Esophagus muscularis mucosa (tissue), 4 donors: Measurements from ENCODE around the gene TRAPPC3L. TPM values are rescaled to one million over a fixed set of nuclear protein-coding genes. Genes with fewer than 3 reads are reported as not detected.

Source experiments
- DNase-seq: peaks from one replicate; pipeline ENCODE4 v3.0.0-alpha.2; 2017; ENCODE audit errors: extremely low spot score
- H3K27ac ChIP-seq, 4 donors: fragments of 200-600 bp; sonication (generic); replicated peaks in 1 of 4; 1 replicate in 3 of 4; 2 replicates in 1 of 4; pipeline ENCODE4 v1.5.1; 2016 to 2019; ENCODE audit warnings: mild to moderate bottlenecking in 1 of 4
- H3K27me3 ChIP-seq, 4 donors: fragments of 200-600 bp; sonication (generic); one replicate each; pipeline versions ENCODE4 v1.5.1 to v1.6.0; 2016 to 2019
- H3K36me3 ChIP-seq, 4 donors: fragments of 200-600 bp; sonication (generic); one replicate each; pipeline ENCODE4 v1.5.1; 2016 to 2019
- H3K4me1 ChIP-seq, 4 donors: fragments of 200-600 bp; sonication (generic); one replicate each; pipeline ENCODE4 v1.5.1; 2016 to 2019
- H3K4me3 ChIP-seq, 4 donors: fragments of 200-600 bp; sonication (generic); 1 replicate in 2 of 4; 2 replicates in 2 of 4; pipeline ENCODE4 v1.5.1; 2016 to 2019; ENCODE audit warnings: mild to moderate bottlenecking in 4 of 4, moderate library complexity in 1 of 4
- H3K9me3 ChIP-seq, 4 donors: fragments of 200-600 bp; sonication (generic); 1 replicate in 3 of 4; 2 replicates in 1 of 4; pipeline ENCODE4 v1.5.1; 2016 to 2019
- POLR2A ChIP-seq: fragments of 450-650 bp; IDR thresholded peaks from one replicate; pipeline ENCODE4 v1.6.1; 2017; ENCODE audit warnings: antibody characterized with exemption, moderate library complexity, mild to moderate bottlenecking, low read depth
- POLR2AphosphoS5 ChIP-seq, 2 donors: sonication (generic); formaldehyde crosslinking; IDR thresholded peaks; one replicate each; pipeline ENCODE4 v1.6.1; 2017; ENCODE audit warnings: antibody characterized with exemption in 2 of 2
- WGBS: methylation state at CpG from one replicate; pipeline ENCODE4 v1.1.5; 2018; 5-methylcytosine and 5-hydroxymethylcytosine counted together
- intact Hi-C: fragments of 100-400 bp; cut with DNase I; formaldehyde crosslinking; loops from one replicate; pipeline ENCODE4 v1.15.1; 2023
- total RNA-seq, 4 donors: library from RNA; depleted of rRNA; stranded (reverse); fragments of >200 nt; gene quantifications; one replicate each; pipeline versions ENCODE4 v1.1.0 to v1.2.1, GENCODE V29; 2016
- TF ChIP-seq, protein P1 (sequence below), 3 experiments: fragments of 200-600 bp in 2 of 3; fragments of 450-650 bp in 1 of 3; sonication (generic) in 2 of 3; IDR thresholded peaks; one replicate each; pipeline ENCODE4 v1.5.1; 2017 to 2019; ENCODE audit warnings: antibody characterized with exemption in 3 of 3, mild to moderate bottlenecking in 2 of 3, moderate library complexity in 1 of 3

TRAPPC3L gene
- total RNA-seq, 4 donors from 2014 or later = 0.42 TPM; not detected in 3

DNA sequence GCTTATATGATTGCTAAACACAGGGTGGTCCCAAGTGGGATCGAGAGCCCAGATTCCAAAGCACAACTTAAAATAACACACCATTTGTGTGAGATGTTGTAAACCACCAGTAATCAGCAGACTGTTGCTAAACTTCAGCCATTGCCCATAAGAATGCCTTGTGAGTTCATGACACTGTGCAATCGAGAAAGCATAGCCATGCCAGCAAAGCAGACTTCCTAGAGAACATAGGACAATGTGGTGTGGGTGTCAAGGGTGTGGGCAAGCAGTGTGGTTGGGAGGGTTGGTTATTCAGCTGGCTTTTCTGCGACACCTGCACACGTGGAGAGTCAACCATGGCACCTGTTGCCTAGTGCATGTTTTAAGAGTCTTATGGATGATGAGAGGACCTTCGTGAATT lies 100.4 kb downstream of the TRAPPC3L start:
- TF ChIP-seq POLR2AphosphoS5 (IDR thresholded peaks at IDR 0.05) = no peak
- no peak for TF ChIP-seq POLR2A
- TF ChIP-seq, protein P1, sequence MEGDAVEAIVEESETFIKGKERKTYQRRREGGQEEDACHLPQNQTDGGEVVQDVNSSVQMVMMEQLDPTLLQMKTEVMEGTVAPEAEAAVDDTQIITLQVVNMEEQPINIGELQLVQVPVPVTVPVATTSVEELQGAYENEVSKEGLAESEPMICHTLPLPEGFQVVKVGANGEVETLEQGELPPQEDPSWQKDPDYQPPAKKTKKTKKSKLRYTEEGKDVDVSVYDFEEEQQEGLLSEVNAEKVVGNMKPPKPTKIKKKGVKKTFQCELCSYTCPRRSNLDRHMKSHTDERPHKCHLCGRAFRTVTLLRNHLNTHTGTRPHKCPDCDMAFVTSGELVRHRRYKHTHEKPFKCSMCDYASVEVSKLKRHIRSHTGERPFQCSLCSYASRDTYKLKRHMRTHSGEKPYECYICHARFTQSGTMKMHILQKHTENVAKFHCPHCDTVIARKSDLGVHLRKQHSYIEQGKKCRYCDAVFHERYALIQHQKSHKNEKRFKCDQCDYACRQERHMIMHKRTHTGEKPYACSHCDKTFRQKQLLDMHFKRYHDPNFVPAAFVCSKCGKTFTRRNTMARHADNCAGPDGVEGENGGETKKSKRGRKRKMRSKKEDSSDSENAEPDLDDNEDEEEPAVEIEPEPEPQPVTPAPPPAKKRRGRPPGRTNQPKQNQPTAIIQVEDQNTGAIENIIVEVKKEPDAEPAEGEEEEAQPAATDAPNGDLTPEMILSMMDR (IDR thresholded peaks at IDR 0.05) = no peak
- peaks cover 0 to 12% (median 8%) of the 10 kb centered on the region in 4 donors for H3K4me1 ChIP-seq
- intact Hi-C loops = no loop called here
- H3K27me3 ChIP-seq = no peaks in the 10 kb centered on the region
- no peaks in the 10 kb centered on the region for H3K36me3 ChIP-seq
- WGBS = 74% methylated on average over 5 of the region's 5 CpGs
- H3K9me3 ChIP-seq = no peaks in the 10 kb centered on the region
- H3K27ac ChIP-seq = no peak overlapping the region
- no peak overlapping the region for H3K4me3 ChIP-seq
- no peak for DNase-seq

Other genes starting within 250 kb of the TRAPPC3L start
- gene DSE, start 174.7 kb downstream of the TRAPPC3L start, total RNA-seq = 10 to 100 TPM; 27.8 to 42.1 (median 31.5) TPM
- 1 to 10 TPM in 2 of 4 donors, not detected in 2; 1.2 to 3.0 TPM for gene CALHM6, start 84.3 kb downstream of the TRAPPC3L start, total RNA-seq
- 1 to 10 TPM; 2.0 to 4.2 (median 3.3) TPM for gene CALHM5, start 34.0 kb downstream of the TRAPPC3L start, total RNA-seq
- gene CALHM4, start 8.1 kb upstream of the TRAPPC3L start, total RNA-seq = not detected
- gene RWDD1, start 25.8 kb upstream of the TRAPPC3L start, total RNA-seq = 10 to 100 TPM; 44.1 to 76.4 (median 53.3) TPM
- under 1 TPM in 2 of 4 donors, not detected in 2; 0.29 to 0.50 TPM for gene RSPH4A, start 70.8 kb upstream of the TRAPPC3L start, total RNA-seq
- 1 to 10 TPM; 5.6 to 8.0 (median 7.3) TPM for gene ZUP1, start 123.1 kb upstream of the TRAPPC3L start, total RNA-seq
- 10 to 100 TPM in 3 of 4 donors, 1 to 10 TPM in 1; 8.7 to 15.0 (median 12.7) TPM for gene KPNA5, start 135.5 kb upstream of the TRAPPC3L start, total RNA-seq
- 10 to 100 TPM in 1 of 4 donors, 1 to 10 TPM in 3; 4.2 to 14.7 (median 8.7) TPM for gene FAM162B, start 220.0 kb upstream of the TRAPPC3L start, total RNA-seq